Natural killer cell treated with Interleukin-12 subunit alpha and Interleukin-12 subunit beta and Interleukin-15 and Interleukin-18, amount 100 ng/mL, for 72 hours (primary cell): ENCODE data around the gene HTR4. TPM values are rescaled to one million over a fixed set of nuclear protein-coding genes. Genes with fewer than 3 reads are reported as not detected.

Experiments
- ATAC-seq, 2 donors: fragments of 150-1000 bp; cut with Tn5 transposase in 1 of 2; sonication (Bioruptor Pico), chemical (Tn5 transposase) in 1 of 2; 2 replicates each; pipeline ENCODE4 v1.10.0; 2021
- DNase-seq: peaks from one replicate; pipeline ENCODE4 v3.0.0; 2022; ENCODE audit warnings: low spot score
- H3K27ac Mint-ChIP-seq, 2 donors: 1 replicate in 1 of 2; 2 replicates in 1 of 2; pipeline ENCODE4 v1.8.0; 2022; ENCODE audit warnings: mixed read lengths in 2 of 2, mild to moderate bottlenecking in 1 of 2, moderate library complexity in 1 of 2
- H3K27me3 Mint-ChIP-seq, 2 donors: 1 replicate in 1 of 2; 2 replicates in 1 of 2; pipeline ENCODE4 v1.8.0; 2022; ENCODE audit warnings: mixed read lengths in 2 of 2
- H3K36me3 Mint-ChIP-seq: one replicate; pipeline ENCODE4 v1.8.0; 2022; ENCODE audit warnings: mixed read lengths
- H3K4me1 Mint-ChIP-seq, 2 donors: 1 replicate in 1 of 2; 2 replicates in 1 of 2; pipeline ENCODE4 v1.8.0; 2022; ENCODE audit warnings: low read depth in 2 of 2, mixed read lengths in 2 of 2, mild to moderate bottlenecking in 1 of 2
- H3K4me3 Mint-ChIP-seq: one replicate; pipeline ENCODE4 v1.8.0; 2022; ENCODE audit warnings: mixed read lengths
- H3K9me3 Mint-ChIP-seq: 2 replicates; pipeline ENCODE4 v1.8.0; 2022; ENCODE audit warnings: mixed read lengths
- total RNA-seq, 2 donors: library from RNA; stranded (reverse); gene quantifications; one replicate each; pipeline ENCODE4 v1.2.3, GENCODE V29; 2022

The HTR4 gene
- total RNA-seq, 2 donors from 2014 or later = not detected

GRCh38 chr5:148458036-148458888 is 196.1 kb downstream of the HTR4 start:
- ATAC-seq (peak; percentile 44 to 55), DNase-seq (no peak)
- no peaks in the 10 kb centered on the region for H3K9me3 Mint-ChIP-seq
- peaks cover 27 to 47% of the 10 kb centered on the region in 2 donors for H3K27me3 Mint-ChIP-seq
- H3K36me3 Mint-ChIP-seq = no peaks in the 10 kb centered on the region
- H3K4me1 Mint-ChIP-seq = no peaks in the 10 kb centered on the region
- H3K4me3 Mint-ChIP-seq = no peak overlapping the region
- no peak overlapping the region for H3K27ac Mint-ChIP-seq

GRCh38 chr5:148457183-148457620 is 197.1 kb downstream of the HTR4 start:
- Mint-ChIP-seq H3K36me3 (no peaks in the 10 kb centered on the region), H3K9me3 (no peaks in the 10 kb centered on the region), H3K27ac (no peak overlapping the region), H3K4me1 (no peaks in the 10 kb centered on the region), H3K27me3 (peaks cover 23 to 40% of the 10 kb centered on the region in 2 donors), H3K4me3 (no peak overlapping the region)
- DNase-seq (no peak), ATAC-seq (no peak)

DNA sequence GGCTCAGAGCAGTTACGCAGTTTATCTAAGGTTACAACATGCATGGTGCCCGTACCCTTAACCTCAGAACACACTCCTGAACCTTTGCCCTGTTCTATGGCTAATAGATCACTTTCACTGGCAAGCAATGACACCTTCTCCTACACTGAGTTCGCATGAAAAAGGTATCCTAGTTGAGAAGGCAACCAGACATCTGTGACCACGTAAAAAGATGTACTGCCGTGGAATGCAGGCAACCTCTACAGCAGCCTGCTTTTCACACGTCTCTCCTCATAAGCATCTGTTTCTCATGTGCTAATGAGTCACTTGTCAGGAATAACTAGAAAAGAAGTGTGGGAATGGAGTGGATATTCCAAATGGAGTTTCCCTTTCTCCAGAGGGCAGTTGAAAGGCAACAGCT is 199.1 kb downstream of the HTR4 start:
- DNase-seq (no peak), ATAC-seq (no peak)
- H3K4me1 Mint-ChIP-seq = no peaks in the 10 kb centered on the region
- no peaks in the 10 kb centered on the region for H3K36me3 Mint-ChIP-seq
- H3K27ac Mint-ChIP-seq = no peak overlapping the region
- peaks cover 16 to 20% of the 10 kb centered on the region in 2 donors for H3K27me3 Mint-ChIP-seq
- H3K9me3 Mint-ChIP-seq = no peaks in the 10 kb centered on the region
- H3K4me3 Mint-ChIP-seq = no peak overlapping the region

GRCh38 chr5:148454576-148454975 is 199.8 kb downstream of the HTR4 start:
- no peak overlapping the region for H3K27ac Mint-ChIP-seq
- no peak overlapping the region for H3K4me3 Mint-ChIP-seq
- peaks cover 11 to 14% of the 10 kb centered on the region in 2 donors for H3K27me3 Mint-ChIP-seq
- H3K36me3 Mint-ChIP-seq = no peaks in the 10 kb centered on the region
- ATAC-seq (no peak), DNase-seq (no peak)
- H3K9me3 Mint-ChIP-seq = no peaks in the 10 kb centered on the region
- no peaks in the 10 kb centered on the region for H3K4me1 Mint-ChIP-seq

DNA sequence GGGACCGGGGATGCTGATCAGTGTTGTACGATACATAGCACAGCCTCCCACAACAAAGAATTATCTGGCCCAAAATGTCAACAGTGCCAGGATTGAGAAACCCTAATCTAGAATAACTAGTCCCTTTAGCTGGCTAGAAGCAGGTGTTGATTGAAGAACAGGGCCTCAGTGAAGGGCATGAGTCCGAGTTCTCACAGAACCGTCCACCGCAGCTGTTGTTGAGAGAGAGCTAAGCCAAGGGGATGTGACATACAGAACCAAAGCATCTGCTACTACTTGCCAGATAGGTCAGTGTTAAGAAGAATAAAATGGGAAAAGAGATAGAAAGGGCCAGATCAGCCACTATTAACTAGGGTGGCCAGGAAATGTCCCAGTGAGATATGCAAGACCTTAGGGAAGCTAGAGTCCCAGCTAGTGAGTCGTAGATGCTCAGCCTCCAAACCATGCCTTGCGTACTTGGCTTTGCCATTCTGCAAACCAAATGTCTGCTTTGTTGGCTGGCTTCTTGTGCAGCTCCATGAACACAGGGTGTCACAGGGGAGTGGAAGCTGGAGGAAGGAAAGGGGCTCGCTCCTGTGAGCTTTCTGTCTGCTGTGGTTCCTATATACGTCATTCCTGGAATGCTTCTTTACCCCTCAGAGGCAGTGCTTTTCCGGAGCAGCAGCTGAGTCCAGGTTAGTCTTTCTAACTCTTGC is 201.7 kb downstream of the HTR4 start:
- Mint-ChIP-seq H3K27ac (no peak overlapping the region), H3K36me3 (no peaks in the 10 kb centered on the region), H3K4me1 (no peaks in the 10 kb centered on the region), H3K4me3 (no peak overlapping the region), H3K9me3 (no peaks in the 10 kb centered on the region), H3K27me3 (peaks cover 0 to 2% of the 10 kb centered on the region in 2 donors)
- DNase-seq (no peak), ATAC-seq (no peak)

- no peaks in the 10 kb centered on the region for H3K4me1 Mint-ChIP-seq
- no peaks in the 10 kb centered on the region for H3K9me3 Mint-ChIP-seq
- no peaks in the 10 kb centered on the region for H3K36me3 Mint-ChIP-seq
- H3K4me3 Mint-ChIP-seq = no peak overlapping the region
- ATAC-seq (no peak), DNase-seq (no peak)
- H3K27ac Mint-ChIP-seq = no peak overlapping the region
- no peaks in the 10 kb centered on the region for H3K27me3 Mint-ChIP-seq
Observed at GRCh38 chr5:148446611-148447010, 207.7 kb downstream of the HTR4 start.

DNA sequence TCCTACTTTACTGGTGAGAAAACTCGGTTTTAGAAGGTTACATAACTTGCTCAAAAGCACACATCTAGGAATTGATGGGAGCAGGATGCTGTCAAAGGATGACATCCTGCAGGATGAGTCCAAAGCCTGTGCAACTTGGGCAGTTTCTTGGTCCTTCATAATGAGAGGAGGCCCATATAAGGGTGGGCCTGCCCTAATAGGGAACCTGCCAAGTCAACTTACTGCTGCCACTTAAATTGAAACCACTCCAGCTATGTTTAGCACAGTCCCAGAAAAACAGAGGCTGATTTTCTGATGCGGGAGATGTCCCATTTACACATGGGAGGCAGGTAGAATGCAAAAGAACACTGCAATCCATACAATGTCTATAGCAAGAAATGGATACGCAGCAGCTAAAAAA is 208.7 kb downstream of the HTR4 start:
- DNase-seq (no peak), ATAC-seq (no peak)
- Mint-ChIP-seq H3K4me3 (no peak overlapping the region), H3K27ac (no peak overlapping the region), H3K9me3 (no peaks in the 10 kb centered on the region), H3K4me1 (no peaks in the 10 kb centered on the region), H3K36me3 (no peaks in the 10 kb centered on the region), H3K27me3 (no peaks in the 10 kb centered on the region)

DNA sequence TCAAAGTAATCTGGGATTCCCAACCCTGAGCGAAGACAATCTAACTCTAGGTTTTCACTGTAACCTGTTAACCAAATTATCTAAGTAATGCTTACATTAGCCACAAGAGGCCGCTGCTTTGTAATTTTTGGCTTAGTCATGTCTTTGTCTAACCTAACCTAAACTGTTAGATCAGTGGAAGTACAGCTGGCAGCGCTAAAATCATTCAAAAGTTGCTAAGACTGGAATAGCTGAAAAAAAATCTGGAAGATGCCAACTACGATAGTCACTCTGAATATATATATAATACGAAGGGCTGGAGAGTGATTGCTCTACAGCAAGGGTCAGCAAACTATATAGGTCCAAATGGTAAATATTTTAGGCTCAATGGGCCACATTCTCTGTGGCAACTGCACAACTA is 210.3 kb downstream of the HTR4 start:
- DNase-seq (peak; percentile 61), ATAC-seq (peak in 1 of 2 donors; percentile 65)
- no peaks in the 10 kb centered on the region for H3K27me3 Mint-ChIP-seq
- no peaks in the 10 kb centered on the region for H3K9me3 Mint-ChIP-seq
- H3K4me3 Mint-ChIP-seq = no peak overlapping the region
- H3K27ac Mint-ChIP-seq = no peak overlapping the region
- no peaks in the 10 kb centered on the region for H3K4me1 Mint-ChIP-seq
- H3K36me3 Mint-ChIP-seq = peaks cover 5% of the 10 kb centered on the region

- Mint-ChIP-seq H3K27me3 (no peaks in the 10 kb centered on the region), H3K36me3 (peaks cover 5% of the 10 kb centered on the region), H3K27ac (no peak overlapping the region), H3K4me3 (no peak overlapping the region), H3K9me3 (no peaks in the 10 kb centered on the region), H3K4me1 (no peaks in the 10 kb centered on the region)
- ATAC-seq = no peak
- DNase-seq = no peak
Observed at GRCh38 chr5:148443241-148443640, 211.1 kb downstream of the HTR4 start.

GRCh38 chr5:148438933-148439332 is 215.4 kb downstream of the HTR4 start:
- no peak for DNase-seq
- Mint-ChIP-seq H3K4me1 (no peaks in the 10 kb centered on the region), H3K27me3 (no peaks in the 10 kb centered on the region), H3K4me3 (no peak overlapping the region), H3K9me3 (no peaks in the 10 kb centered on the region), H3K36me3 (peaks cover 5% of the 10 kb centered on the region), H3K27ac (no peak overlapping the region)
- ATAC-seq = no peak

- no peaks in the 10 kb centered on the region for H3K27me3 Mint-ChIP-seq
- ATAC-seq (no peak), DNase-seq (no peak)
- H3K4me3 Mint-ChIP-seq = no peak overlapping the region
- H3K27ac Mint-ChIP-seq = peak overlapping the region in 1 of 2 donors; percentile 69
- H3K36me3 Mint-ChIP-seq = peaks cover 19% of the 10 kb centered on the region
- H3K9me3 Mint-ChIP-seq = no peaks in the 10 kb centered on the region
- no peaks in the 10 kb centered on the region for H3K4me1 Mint-ChIP-seq
Observed at GRCh38 chr5:148437249-148437648, 217.1 kb downstream of the HTR4 start.

DNA sequence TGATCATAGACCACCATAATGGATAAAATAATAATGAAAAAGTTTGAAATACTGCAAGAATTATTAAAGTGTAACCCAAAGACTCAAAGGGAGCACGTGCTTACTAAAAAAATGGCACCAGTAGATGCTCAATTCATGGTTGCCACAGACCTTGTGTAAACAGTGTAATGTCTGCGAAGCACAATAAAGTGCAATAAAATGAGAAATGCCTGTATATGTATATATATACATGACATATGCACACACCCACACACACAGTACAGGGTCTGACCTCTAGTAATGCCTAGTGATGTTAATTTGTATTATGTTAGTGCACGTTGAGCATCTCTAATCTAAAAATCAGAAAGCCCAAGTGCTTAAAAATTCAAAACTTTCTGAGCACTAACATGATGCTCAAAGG is 218.3 kb downstream of the HTR4 start:
- Mint-ChIP-seq H3K27me3 (no peaks in the 10 kb centered on the region), H3K4me1 (peaks cover under 1 to 1% of the 10 kb centered on the region in 2 donors), H3K36me3 (peaks cover 19% of the 10 kb centered on the region), H3K4me3 (no peak overlapping the region), H3K9me3 (no peaks in the 10 kb centered on the region), H3K27ac (no peak overlapping the region)
- ATAC-seq (no peak), DNase-seq (no peak)

- DNase-seq (no peak), ATAC-seq (no peak)
- no peaks in the 10 kb centered on the region for H3K27me3 Mint-ChIP-seq
- no peak overlapping the region for H3K4me3 Mint-ChIP-seq
- H3K9me3 Mint-ChIP-seq = no peaks in the 10 kb centered on the region
- no peak overlapping the region for H3K27ac Mint-ChIP-seq
- H3K36me3 Mint-ChIP-seq = peaks cover 22% of the 10 kb centered on the region
- H3K4me1 Mint-ChIP-seq = peaks cover 3 to 11% of the 10 kb centered on the region in 2 donors
Observed at GRCh38 chr5:148433826-148434225, 220.5 kb downstream of the HTR4 start.
